GM21576 (cell line): Measurements from ENCODE around the gene TENM4.

Source experiments
- ATAC-seq: cut with Tn5 transposase; IDR thresholded peaks from one replicate; pipeline ENCODE4 v1.9.1; 2021; ENCODE audit warnings: mild to moderate bottlenecking, moderate library complexity; ENCODE audit not compliant: unreplicated experiment

The TENM4 gene

DNA sequence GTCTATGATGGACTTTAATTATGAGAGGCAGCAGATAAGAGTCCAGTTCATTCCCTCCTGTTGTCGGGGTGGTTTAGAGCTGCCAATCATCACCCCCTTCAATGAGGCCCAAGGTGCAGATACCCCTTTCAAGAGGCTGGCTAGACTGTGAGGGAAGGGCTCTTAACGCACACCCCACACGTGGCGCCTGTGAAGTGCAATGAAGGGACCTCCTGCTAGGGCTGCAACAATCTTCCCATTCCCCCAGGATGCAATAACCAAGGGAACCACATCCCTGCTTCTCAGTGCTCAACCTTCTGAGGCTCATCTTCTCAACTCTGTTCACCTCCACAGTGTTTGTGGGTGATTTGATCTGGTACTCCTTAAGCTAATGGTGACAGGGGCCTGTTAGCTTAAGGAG lies 19.0 kb downstream of the TENM4 start:
- no peak for ATAC-seq

GRCh38 chr11:79419120-79419519 lies 21.7 kb downstream of the TENM4 start:
- no peak for ATAC-seq

GRCh38 chr11:79418241-79418640 lies 22.6 kb downstream of the TENM4 start:
- ATAC-seq = no peak

- no peak for ATAC-seq
These were observed 23.5 kb downstream of the TENM4 start for GRCh38 chr11:79417069-79417920.

GRCh38 chr11:79415912-79416311 lies 24.9 kb downstream of the TENM4 start:
- ATAC-seq = no peak

DNA sequence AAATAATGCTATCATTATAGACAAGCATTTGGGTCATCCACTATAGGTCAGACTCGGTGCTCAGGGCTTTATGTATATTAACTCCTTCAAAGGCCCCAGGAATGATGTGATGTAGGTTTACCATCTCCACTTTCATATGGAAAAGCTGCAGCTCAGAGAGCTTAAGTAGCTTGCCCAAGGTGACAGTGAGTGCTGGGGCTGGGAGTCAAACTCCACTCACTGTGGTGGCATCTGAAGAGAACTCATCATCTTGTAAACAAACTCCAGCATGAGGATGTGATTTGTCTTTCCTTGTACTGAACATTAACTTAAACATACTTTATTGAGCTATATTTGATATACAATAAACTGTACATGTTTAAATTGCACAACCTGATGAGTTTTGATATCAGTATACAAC lies 25.4 kb downstream of the TENM4 start:
- ATAC-seq = no peak

DNA sequence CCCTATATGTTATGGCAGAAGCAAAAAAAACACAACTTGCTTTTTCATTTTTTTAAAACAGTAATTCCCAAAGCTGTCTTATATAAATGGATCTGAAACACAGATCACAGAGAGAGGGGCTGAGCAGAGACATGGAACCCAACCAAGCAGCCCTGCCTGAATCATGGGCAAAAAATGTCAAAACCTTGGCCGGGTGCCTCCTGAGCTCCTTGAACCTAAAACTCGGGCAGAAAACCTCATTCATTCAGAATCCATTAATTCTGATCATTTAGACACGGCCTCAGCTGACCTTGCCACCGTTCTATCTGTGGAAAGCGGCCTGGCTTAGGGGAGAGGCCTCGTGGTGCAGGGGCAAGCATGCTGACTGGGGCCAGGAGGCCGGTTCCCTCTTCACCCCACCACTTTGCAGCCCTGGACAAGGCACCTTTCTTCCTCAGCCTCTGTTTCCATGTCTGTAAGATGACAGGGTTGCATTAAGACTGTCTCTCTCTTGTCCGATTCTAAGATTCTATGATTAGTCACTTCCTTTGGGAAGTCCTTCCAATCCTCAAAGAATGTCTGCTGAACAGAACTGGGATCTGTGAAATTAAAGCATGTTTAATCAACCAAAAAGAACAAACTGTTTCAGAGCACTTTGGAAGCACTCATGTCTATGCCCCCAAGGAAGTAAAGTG lies 26.0 kb downstream of the TENM4 start:
- no peak for ATAC-seq

- ATAC-seq = no peak
These were observed 26.8 kb downstream of the TENM4 start for GRCh38 chr11:79414041-79414440.

DNA sequence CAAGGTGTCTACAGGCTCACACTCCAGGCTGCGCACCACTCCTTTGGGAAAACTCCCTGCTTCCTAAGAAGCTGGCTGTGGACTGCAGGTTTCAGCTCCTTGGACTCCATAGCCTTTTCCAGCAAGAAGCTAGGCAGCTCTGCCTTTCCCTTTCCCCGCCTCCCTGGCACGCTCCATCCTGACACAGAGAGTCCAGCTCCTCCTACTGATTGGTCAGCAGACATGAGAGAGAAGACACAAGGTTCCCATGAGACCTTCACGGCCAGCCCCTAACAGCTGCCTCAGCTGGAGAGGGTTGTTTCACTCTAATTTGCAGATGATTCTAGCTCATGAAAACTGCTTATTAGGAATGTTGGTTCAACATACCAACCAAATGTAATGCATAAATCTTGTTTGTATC lies 27.6 kb downstream of the TENM4 start:
- no peak for ATAC-seq

- no peak for ATAC-seq
These were observed 28.1 kb downstream of the TENM4 start for GRCh38 chr11:79412761-79413160.

DNA sequence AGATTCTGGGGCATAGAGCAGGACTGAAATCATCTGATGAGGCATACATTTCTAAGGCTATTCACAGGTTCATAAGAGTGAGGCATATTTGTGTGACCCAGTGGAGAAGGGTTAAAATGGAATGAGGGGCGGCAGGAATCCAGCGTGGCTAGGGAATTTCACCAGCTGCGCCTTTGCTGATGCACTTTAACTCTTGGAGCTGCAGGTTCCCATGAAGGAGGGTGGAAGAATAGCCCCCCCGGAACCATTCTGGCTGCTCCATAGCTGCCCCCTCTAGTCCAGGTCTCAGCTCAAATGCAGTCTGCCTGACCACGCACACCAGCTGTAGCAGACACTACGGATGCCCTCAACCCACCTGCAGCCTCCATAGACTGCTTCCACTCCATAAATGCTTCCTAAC lies 31.5 kb downstream of the TENM4 start:
- no peak for ATAC-seq

- peak; percentile 94 for ATAC-seq
These were observed 34.5 kb downstream of the TENM4 start for GRCh38 chr11:79406376-79406775.

GRCh38 chr11:79404806-79405205 lies 36.0 kb downstream of the TENM4 start:
- no peak for ATAC-seq

GRCh38 chr11:79404325-79404724 lies 36.5 kb downstream of the TENM4 start:
- no peak for ATAC-seq

DNA sequence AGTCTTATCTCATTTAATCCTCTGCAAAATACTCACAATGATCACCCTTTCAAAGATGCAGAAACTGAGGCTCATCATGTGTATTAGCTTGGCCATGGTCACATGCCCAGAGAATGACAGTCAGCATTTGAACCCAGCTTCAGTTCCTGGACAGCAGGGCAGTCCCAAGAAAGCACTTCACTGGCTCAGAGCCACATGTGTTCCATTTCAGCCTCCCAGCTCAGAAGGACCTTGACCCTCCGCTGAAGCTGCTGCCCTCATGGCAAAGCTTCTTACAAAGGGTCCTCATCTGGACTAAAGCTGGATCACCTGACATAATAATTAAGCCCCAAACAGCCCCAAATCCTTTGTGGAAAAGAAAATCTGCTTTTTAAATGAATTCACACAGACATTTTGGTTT lies 37.0 kb downstream of the TENM4 start:
- no peak for ATAC-seq

DNA sequence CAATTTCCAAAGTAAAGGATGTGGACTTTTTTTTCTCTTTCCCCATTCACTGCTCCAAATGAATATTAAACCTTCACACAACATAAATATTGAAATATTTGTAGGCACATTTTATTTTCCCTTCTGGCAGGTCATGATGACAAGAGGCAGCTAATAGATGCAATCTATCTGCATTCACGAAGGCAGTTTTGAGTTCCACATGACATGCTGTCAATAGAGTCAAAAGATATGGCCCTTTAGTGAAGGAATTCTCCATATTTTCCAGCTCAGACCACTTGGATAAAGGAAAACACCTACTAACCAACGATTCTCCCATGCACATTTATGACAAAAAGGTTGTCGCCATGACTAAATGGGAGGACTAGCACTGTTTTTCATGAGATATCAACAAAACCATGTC lies 37.9 kb downstream of the TENM4 start:
- no peak for ATAC-seq

- ATAC-seq = no peak
These were observed 40.0 kb downstream of the TENM4 start for GRCh38 chr11:79400717-79401330.

- no peak for ATAC-seq
These were observed 40.6 kb downstream of the TENM4 start for GRCh38 chr11:79400206-79400605.

DNA sequence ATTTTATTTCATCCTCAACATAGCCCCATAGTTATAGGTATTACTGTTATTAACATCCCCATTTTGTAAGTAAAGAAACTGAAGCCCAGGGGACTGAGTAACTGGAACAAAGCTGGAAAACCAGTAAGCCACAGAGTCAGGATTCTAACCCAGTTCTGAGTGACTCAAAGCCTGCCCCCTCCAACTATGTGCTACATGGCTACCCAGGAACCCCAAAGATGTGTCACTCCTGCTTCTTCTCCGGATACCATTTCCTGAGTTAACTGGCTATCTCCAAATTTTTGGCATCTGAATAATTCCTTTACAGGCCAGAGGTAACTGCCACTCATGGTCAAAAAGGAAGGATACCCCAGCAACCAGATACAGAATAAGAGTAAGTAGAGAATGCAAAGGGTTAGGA lies 43.6 kb downstream of the TENM4 start:
- ATAC-seq = no peak

- ATAC-seq = no peak
These were observed 44.2 kb downstream of the TENM4 start for GRCh38 chr11:79396674-79397073.

DNA sequence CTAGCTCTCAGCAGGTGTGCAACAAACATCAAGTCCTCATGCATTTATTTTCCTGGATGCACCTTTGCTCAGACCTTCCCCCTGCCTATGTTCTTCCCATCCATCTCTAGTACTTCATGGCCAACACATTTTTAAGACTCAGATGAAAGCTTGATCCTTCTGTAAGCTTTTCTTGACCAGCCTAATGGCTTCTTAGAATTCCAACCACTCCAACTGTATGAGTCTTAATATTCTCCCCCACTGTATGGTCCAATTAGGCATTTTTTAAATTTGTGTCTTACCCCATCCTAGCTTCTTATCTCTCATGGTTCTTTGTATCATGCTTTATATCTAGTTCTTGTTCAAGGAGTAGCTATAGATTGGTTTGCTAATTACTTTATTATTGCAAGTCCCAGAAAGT lies 44.8 kb downstream of the TENM4 start:
- no peak for ATAC-seq
